ENCODE measurements around the gene ICAM3.

DNA sequence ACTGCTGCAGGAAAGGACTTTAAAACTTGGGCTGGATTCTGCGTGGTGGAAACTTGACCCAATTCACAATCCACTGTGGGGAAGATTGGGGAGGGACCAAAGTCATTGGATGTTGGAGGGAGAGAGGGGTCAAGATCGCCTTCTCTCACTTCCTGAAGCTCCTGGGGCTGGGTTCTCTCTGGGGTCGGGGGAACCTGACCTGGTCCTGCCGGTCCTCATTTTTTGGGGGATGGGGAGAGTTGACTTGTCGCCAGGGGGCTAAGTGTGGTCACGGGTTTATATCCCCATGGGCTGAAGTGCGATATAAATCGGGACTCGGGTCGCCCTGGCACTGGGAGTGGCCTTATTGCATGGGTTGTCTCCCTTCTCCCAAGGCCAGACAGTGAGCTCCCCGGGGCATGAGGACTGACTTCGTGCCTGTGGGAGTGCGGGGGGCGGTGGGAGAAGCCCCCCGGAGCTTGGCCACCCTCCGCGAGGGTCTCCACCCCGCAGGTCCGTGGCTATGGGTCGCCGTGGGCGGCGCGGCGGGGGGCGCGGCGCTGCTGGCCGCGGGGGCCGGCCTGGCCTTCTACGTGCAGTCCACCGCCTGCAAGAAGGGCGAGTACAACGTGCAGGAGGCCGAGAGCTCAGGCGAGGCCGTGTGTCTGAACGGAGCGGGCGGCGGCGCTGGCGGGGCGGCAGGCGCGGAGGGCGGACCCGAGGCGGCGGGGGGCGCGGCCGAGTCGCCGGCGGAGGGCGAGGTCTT is 43.4 kb downstream of the ICAM3 start:
- TF ChIP-seq, protein P1, sequence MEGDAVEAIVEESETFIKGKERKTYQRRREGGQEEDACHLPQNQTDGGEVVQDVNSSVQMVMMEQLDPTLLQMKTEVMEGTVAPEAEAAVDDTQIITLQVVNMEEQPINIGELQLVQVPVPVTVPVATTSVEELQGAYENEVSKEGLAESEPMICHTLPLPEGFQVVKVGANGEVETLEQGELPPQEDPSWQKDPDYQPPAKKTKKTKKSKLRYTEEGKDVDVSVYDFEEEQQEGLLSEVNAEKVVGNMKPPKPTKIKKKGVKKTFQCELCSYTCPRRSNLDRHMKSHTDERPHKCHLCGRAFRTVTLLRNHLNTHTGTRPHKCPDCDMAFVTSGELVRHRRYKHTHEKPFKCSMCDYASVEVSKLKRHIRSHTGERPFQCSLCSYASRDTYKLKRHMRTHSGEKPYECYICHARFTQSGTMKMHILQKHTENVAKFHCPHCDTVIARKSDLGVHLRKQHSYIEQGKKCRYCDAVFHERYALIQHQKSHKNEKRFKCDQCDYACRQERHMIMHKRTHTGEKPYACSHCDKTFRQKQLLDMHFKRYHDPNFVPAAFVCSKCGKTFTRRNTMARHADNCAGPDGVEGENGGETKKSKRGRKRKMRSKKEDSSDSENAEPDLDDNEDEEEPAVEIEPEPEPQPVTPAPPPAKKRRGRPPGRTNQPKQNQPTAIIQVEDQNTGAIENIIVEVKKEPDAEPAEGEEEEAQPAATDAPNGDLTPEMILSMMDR (optimal IDR thresholded peaks at IDR 0.05 in 1 of 3, IDR thresholded peaks at IDR 0.05 in 1 of 3, conservative IDR thresholded peaks at IDR 0.05 in 1 of 3; ENCODE audit: extremely low read depth in 1 of 3, insufficient read depth in 2 of 3, low read length in 3 of 3): no peak
- peak; percentile 63 for TF ChIP-seq EZH2 (IDR thresholded peaks at IDR 0.05; ENCODE audit: low read length)

Data from keratinocyte (primary cell).